22Rv1 (cell line): ENCODE data around the gene GPC6.

Source experiments
- H3K27ac ChIP-seq: fragments of 450-650 bp; 2 replicates; pipeline ENCODE4 v1.5.1; 2017
- ZFX ChIP-seq: fragments of 450-650 bp; IDR thresholded peaks from 2 replicates; pipeline ENCODE4 v1.6.1; 2017; ENCODE audit warnings: antibody characterized with exemption, borderline replicate concordance
- TF ChIP-seq, protein P1 (sequence below): fragments of 450-650 bp; IDR thresholded peaks from 2 replicates; pipeline ENCODE4 v1.5.1; 2017; ENCODE audit warnings: mild to moderate bottlenecking

The GPC6 gene

DNA sequence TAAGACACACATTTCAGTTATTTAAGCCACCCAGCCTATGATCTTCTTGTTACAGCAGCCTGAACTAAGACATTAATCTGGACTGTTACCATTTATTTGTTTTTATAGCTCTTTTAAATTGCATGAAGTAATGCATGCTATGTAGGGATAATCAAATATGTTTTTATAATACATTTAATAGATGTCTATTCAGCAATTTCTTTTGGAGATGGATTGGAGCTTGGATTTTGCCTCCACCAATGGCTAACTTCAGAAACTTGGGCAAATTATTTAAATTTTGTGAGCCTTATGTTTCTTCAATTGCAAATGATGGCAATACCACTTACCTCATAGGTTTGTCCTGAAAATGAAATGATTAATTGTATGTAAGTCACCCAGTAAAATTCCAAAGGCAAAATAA, 288.7 kb downstream of the GPC6 start:
- no peak overlapping the region for H3K27ac ChIP-seq
- TF ChIP-seq, protein P1, sequence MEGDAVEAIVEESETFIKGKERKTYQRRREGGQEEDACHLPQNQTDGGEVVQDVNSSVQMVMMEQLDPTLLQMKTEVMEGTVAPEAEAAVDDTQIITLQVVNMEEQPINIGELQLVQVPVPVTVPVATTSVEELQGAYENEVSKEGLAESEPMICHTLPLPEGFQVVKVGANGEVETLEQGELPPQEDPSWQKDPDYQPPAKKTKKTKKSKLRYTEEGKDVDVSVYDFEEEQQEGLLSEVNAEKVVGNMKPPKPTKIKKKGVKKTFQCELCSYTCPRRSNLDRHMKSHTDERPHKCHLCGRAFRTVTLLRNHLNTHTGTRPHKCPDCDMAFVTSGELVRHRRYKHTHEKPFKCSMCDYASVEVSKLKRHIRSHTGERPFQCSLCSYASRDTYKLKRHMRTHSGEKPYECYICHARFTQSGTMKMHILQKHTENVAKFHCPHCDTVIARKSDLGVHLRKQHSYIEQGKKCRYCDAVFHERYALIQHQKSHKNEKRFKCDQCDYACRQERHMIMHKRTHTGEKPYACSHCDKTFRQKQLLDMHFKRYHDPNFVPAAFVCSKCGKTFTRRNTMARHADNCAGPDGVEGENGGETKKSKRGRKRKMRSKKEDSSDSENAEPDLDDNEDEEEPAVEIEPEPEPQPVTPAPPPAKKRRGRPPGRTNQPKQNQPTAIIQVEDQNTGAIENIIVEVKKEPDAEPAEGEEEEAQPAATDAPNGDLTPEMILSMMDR = no peak
- no peak for TF ChIP-seq ZFX

DNA sequence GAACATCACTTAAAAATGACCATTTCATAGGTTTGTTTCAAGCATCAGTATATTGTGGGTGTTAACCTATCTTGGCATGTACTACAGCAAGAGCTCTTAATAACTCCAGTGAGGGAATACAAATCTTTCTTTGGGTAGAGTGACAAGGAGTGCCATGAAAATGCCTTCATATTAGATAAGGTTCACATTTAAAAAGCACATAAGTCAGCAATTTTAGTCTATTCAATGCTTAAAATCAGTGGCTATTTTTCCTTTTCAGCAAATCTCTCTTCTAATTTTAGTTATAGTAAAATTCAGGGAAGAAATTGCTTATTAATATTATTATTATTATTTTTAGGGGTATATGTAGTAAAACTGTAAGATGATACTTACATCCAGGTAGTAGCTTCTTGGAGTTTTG, 291.1 kb downstream of the GPC6 start:
- TF ChIP-seq ZFX = no peak
- TF ChIP-seq, protein P1 = no peak
- H3K27ac ChIP-seq = no peak overlapping the region

DNA sequence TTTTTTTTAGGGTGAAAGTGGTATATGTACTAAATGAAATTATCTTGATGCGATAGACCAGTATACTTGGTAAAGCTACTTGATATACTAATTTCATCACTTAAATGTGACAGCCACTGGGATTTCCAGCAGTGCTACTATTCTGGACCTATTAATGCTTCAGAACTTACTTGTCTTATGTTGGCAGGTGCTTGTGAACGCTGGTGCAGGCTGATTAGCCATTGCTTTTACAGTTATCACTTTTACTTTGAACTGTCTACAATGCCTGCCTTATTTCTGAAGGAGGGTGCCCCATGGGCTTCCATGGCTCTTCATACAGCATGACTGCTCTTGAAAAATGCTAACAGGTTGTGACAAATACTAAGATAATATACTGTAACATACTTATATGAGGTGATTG, 294.7 kb downstream of the GPC6 start:
- H3K27ac ChIP-seq = no peak overlapping the region
- no peak for TF ChIP-seq ZFX
- TF ChIP-seq, protein P1 = no peak

DNA sequence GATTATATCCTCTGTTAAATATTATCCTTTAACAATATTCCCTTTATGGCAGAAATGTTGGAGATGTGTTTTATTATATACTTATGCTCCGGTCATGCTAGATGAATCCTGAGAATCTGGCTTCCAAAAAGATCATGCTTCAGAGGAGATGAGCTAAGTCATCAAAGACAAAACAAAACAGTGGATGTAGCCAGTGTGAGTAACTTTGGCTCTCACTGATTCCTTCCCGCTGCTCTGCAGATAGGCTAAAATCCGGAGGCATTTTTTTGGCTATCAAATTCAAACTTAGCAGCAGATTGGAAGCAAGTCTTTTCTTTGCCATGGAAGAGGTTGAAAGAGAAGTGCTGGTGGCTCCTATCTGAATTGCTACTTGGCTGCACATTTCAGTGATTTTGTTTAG, 295.9 kb downstream of the GPC6 start:
- no peak overlapping the region for H3K27ac ChIP-seq
- TF ChIP-seq, protein P1 = no peak
- TF ChIP-seq ZFX = no peak

DNA sequence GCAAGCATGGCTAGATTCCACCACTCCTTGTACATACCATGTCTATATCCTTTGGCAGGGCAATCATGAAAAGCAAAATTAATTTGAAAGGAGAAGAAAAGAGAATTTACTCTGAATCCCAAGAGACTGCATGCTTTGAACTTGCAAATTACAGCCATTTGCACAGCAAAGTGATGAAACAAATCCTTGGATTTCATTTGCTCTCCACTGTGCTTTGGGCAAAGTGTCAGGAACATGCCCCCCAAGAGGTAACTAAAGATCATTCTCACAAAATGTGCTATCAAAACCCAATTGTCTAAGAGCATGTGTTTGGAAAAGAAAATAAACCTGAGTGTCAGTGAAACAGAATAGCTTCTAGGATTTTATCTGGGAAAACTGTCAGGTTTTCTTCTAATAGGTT, 298.5 kb downstream of the GPC6 start:
- H3K27ac ChIP-seq = no peak overlapping the region
- no peak for TF ChIP-seq ZFX
- TF ChIP-seq, protein P1 = no peak

DNA sequence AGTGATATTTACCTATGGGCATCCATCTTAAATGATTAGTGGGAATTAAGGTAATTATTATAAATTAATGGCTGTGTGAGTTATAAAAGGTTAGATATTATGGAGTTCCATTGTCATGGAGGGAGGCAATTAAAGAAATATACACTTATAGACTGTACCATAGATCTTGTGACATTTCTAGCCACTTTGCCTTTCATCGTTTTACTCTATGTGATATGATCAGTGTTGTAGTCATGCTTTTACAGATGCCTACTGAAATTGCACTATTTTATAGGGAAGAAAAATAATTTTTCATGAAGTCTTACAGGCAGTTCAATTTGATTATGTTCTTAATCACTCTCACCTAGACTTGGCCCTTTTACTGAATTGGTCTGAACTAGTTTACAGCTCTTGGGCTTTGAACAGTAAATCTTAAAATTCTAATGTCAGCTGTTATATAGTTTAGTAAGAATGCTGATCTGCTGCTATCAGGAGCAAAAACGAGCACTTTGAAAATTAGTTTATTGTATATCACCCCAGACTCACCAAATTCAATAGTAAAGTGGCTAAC, 301.2 kb downstream of the GPC6 start:
- no peak for TF ChIP-seq ZFX
- TF ChIP-seq, protein P1 = no peak
- no peak overlapping the region for H3K27ac ChIP-seq

DNA sequence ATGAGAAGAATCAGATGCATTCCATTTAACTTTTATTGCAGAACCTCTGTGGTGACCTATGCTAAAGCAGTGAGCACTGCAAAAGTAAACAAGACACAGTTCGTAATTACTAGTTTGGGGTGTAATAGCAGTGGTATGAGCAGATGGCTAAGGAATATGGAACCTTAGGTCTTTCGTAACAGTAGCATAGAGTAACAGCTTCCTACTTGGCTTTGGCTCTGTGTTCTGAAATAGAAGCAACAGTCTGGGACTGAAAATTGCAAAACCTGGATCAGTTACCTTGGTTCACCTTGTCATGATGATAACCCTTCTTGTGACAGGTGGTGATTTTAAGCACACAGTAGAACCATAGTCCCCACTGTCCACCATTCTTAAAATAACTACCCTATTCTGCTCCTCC, 303.4 kb downstream of the GPC6 start:
- no peak overlapping the region for H3K27ac ChIP-seq
- TF ChIP-seq ZFX = no peak
- TF ChIP-seq, protein P1 = no peak
